Panc1 (cell line): Measurements from ENCODE around the gene TRAPPC5. TPM values are rescaled to one million over a fixed set of nuclear protein-coding genes. Genes with fewer than 3 reads are reported as not detected.

ENCODE experiments used
- ATAC-seq: fragments of 200-7000 bp; cut with Tn5 transposase; 2 replicates; pipeline ENCODE4 v1.9.1; 2020; ENCODE audit warnings: mild to moderate bottlenecking, moderate library complexity
- BruUV-seq: library from RNA; stranded (reverse); fragments of 400-500 nt; replicated peaks from 2 replicates; lab custom pipeline; 2021; lab: Mats Ljungman, UMichigan
- CTCF ChIA-PET: fragments of 300-600 bp; sonication (Branson Sonifier 250); formaldehyde crosslinking; loops from one replicate; lab custom pipeline; 2022; ENCODE audit warnings: antibody characterized with exemption; lab: Charles Lee
- POLR2A ChIA-PET: fragments of 300-600 bp; sonication (Branson Sonifier 250); formaldehyde crosslinking; loops from one replicate; lab custom pipeline; 2022; ENCODE audit warnings: antibody characterized with exemption; lab: Charles Lee
- DNase-seq: peaks from one replicate; pipeline ENCODE4 v3.0.0-alpha.2; 2010; ENCODE audit warnings: low read depth, low spot score
- H3K27ac ChIP-seq: 2 replicates; pipeline ENCODE4 v1.5.1; 2011; ENCODE audit warnings: mild to moderate bottlenecking, low read length, inconsistent platforms
- H3K27me3 ChIP-seq: fragments of 200-500 bp; sonication (Bioruptor generic); 2 replicates; pipeline ENCODE4 v1.6.0; 2014; ENCODE audit warnings: low read length, inconsistent platforms; ENCODE audit not compliant: control insufficient read depth, insufficient read depth
- H3K36me3 ChIP-seq: fragments of 200-500 bp; sonication (Bioruptor generic); 2 replicates; pipeline ENCODE4 v1.5.1; 2014; ENCODE audit warnings: inconsistent platforms, mild to moderate bottlenecking, low read length, moderate library complexity; ENCODE audit not compliant: control insufficient read depth, insufficient read depth
- H3K4me1 ChIP-seq: 2 replicates; pipeline ENCODE4 v1.5.1; 2011; ENCODE audit warnings: inconsistent platforms, mild to moderate bottlenecking, low read length, moderate library complexity; ENCODE audit not compliant: control insufficient read depth, insufficient read depth
- H3K4me3 ChIP-seq, 2 experiments: 2 replicates each; pipeline ENCODE4 v1.5.1; 2011 to 2012; ENCODE audit warnings: low read depth in 2 of 2, low read length in 2 of 2, mild to moderate bottlenecking in 2 of 2, inconsistent platforms in 1 of 2, moderate library complexity in 1 of 2
- H3K9me3 ChIP-seq: fragments of 200-500 bp; sonication (Bioruptor generic); 2 replicates; pipeline ENCODE4 v1.5.1; 2014; ENCODE audit warnings: low read depth, mild to moderate bottlenecking, inconsistent platforms, low read length, moderate library complexity; ENCODE audit not compliant: control insufficient read depth, insufficient read depth
- POLR2AphosphoS5 ChIP-seq: IDR thresholded peaks from 2 replicates; pipeline ENCODE4 v1.6.1; 2012; ENCODE audit warnings: mild to moderate bottlenecking, low read depth, low read length, moderate library complexity
- SIN3A ChIP-seq: IDR thresholded peaks from 2 replicates; pipeline ENCODE4 v1.6.1; 2012; ENCODE audit warnings: low read depth, mild to moderate bottlenecking, low read length, moderate library complexity, borderline replicate concordance; ENCODE audit not compliant: insufficient read depth
- TCF7L2 ChIP-seq: IDR thresholded peaks from 2 replicates; pipeline ENCODE4 v1.6.1; 2011; ENCODE audit warnings: mild to moderate bottlenecking, low read depth, low read length, inconsistent platforms
- in situ Hi-C: cut with HindIII; loops from 2 replicates; pipeline ENCODE4 v1.10.0; 2016; ENCODE audit warnings: low sequenced_read_pairs, low pct_unique_long_range_greater_than_20kb
- intact Hi-C: fragments of 100-400 bp; cut with micrococcal nuclease; formaldehyde crosslinking; loops from one replicate; pipeline ENCODE4 v1.10.0; 2022; ENCODE audit not compliant: unreplicated experiment
- total RNA-seq: library from RNA; stranded (reverse); gene quantifications from one replicate; pipeline ENCODE4 v1.2.1, GENCODE V29; 2021; ENCODE audit not compliant: unreplicated experiment
- TF ChIP-seq, protein P1 (sequence below): fragments of 450-650 bp; IDR thresholded peaks from 2 replicates; pipeline ENCODE4 v1.5.1; 2017; ENCODE audit warnings: mild to moderate bottlenecking
- TF ChIP-seq, protein P2 (sequence below), 2 experiments: IDR thresholded peaks; 2 replicates each; pipeline ENCODE4 v1.6.1; 2011 to 2012; ENCODE audit warnings: low read depth in 2 of 2, control low read depth in 1 of 2, low read length in 1 of 2, mild to moderate bottlenecking in 1 of 2, moderate library complexity in 1 of 2; ENCODE audit not compliant: insufficient read depth in 1 of 2

Gene TRAPPC5
- total RNA-seq, 1 experiment from 2014 or later = 101 TPM

DNA sequence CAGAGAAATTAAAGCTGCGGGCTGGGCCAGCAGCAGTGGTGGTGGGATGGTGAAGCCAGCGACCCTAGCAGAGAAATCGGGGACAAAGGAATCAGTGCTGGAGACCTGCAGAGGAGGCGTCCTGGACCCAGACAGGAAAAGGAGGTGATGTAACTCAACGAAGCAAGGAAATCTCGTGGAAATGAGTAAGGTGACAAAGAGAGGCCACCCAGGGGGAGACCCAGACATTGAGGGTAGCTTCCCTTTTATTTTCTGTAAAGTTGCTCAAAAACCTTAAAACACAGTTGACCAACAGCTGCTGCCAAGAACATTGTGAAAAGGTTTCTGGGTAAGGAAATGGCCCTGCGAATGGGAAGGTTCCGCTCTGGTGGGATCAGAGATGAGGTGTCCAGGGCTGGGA lies 25.1 kb upstream of the TRAPPC5 start:
- in situ Hi-C loops = no loop called here
- Histone ChIP-seq H3K36me3 (no peaks in the 10 kb centered on the region), H3K4me3 (no peak overlapping the region), H3K27me3 (no peaks in the 10 kb centered on the region), H3K4me1 (no peaks in the 10 kb centered on the region), H3K27ac (no peak overlapping the region), H3K9me3 (no peaks in the 10 kb centered on the region)
- POLR2A ChIA-PET = no interaction called here
- no peak for DNase-seq
- no peak for ATAC-seq
- BruUV-seq = no TSS peak
- CTCF ChIA-PET = no interaction called here
- TF ChIP-seq SIN3A = no peak
- TF ChIP-seq, protein P1, sequence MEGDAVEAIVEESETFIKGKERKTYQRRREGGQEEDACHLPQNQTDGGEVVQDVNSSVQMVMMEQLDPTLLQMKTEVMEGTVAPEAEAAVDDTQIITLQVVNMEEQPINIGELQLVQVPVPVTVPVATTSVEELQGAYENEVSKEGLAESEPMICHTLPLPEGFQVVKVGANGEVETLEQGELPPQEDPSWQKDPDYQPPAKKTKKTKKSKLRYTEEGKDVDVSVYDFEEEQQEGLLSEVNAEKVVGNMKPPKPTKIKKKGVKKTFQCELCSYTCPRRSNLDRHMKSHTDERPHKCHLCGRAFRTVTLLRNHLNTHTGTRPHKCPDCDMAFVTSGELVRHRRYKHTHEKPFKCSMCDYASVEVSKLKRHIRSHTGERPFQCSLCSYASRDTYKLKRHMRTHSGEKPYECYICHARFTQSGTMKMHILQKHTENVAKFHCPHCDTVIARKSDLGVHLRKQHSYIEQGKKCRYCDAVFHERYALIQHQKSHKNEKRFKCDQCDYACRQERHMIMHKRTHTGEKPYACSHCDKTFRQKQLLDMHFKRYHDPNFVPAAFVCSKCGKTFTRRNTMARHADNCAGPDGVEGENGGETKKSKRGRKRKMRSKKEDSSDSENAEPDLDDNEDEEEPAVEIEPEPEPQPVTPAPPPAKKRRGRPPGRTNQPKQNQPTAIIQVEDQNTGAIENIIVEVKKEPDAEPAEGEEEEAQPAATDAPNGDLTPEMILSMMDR = no peak
- no peak for TF ChIP-seq TCF7L2
- TF ChIP-seq, protein P2, sequence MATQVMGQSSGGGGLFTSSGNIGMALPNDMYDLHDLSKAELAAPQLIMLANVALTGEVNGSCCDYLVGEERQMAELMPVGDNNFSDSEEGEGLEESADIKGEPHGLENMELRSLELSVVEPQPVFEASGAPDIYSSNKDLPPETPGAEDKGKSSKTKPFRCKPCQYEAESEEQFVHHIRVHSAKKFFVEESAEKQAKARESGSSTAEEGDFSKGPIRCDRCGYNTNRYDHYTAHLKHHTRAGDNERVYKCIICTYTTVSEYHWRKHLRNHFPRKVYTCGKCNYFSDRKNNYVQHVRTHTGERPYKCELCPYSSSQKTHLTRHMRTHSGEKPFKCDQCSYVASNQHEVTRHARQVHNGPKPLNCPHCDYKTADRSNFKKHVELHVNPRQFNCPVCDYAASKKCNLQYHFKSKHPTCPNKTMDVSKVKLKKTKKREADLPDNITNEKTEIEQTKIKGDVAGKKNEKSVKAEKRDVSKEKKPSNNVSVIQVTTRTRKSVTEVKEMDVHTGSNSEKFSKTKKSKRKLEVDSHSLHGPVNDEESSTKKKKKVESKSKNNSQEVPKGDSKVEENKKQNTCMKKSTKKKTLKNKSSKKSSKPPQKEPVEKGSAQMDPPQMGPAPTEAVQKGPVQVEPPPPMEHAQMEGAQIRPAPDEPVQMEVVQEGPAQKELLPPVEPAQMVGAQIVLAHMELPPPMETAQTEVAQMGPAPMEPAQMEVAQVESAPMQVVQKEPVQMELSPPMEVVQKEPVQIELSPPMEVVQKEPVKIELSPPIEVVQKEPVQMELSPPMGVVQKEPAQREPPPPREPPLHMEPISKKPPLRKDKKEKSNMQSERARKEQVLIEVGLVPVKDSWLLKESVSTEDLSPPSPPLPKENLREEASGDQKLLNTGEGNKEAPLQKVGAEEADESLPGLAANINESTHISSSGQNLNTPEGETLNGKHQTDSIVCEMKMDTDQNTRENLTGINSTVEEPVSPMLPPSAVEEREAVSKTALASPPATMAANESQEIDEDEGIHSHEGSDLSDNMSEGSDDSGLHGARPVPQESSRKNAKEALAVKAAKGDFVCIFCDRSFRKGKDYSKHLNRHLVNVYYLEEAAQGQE (IDR thresholded peaks at IDR 0.05; ENCODE audit: insufficient read depth in 1 of 2, low read depth in 2 of 2, low read length in 1 of 2) = no peak
- no peak for TF ChIP-seq POLR2AphosphoS5
- intact Hi-C loops = no loop called here

DNA sequence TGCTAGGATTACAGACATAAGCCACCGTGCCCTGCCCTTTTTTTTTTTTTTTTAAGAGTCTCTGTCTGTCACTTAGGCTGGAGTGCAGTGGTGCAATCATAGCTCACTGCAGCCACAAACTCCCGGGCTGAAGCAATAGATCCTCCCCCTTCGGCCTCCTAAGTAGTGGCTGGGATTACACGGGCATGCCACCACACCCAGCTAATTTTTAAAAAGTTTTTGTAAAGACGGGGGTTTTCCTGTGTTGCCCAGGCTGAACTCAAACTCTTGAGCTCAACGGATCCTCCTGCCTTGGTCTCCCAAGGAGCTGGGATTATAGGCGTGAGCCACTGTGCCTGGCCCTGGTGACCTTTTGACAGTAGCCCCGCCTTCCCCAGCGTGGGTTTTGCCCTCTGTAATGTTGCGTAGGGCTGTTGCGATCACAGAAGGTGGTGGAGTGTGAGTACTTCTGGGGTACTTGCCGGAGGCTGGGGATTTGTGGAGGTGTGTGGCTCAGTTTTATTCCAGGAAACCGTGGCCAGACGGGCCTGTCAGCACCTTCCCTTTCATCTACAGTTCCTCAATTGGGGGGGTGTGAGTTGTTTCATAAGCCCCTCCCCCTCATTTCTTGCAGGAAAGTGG lies 23.4 kb upstream of the TRAPPC5 start:
- ATAC-seq (no peak), DNase-seq (no peak)
- in situ Hi-C loops = no loop called here
- Histone ChIP-seq H3K27me3 (no peaks in the 10 kb centered on the region), H3K4me3 (no peak overlapping the region), H3K4me1 (no peaks in the 10 kb centered on the region), H3K9me3 (no peaks in the 10 kb centered on the region), H3K36me3 (no peaks in the 10 kb centered on the region), H3K27ac (no peak overlapping the region)
- TF ChIP-seq TCF7L2 = no peak
- no peak for TF ChIP-seq SIN3A
- TF ChIP-seq POLR2AphosphoS5 = no peak
- TF ChIP-seq, protein P1 = no peak
- TF ChIP-seq, protein P2 (IDR thresholded peaks at IDR 0.05; ENCODE audit: insufficient read depth in 1 of 2, low read depth in 2 of 2, low read length in 1 of 2) = no peak
- CTCF ChIA-PET = no interaction called here
- intact Hi-C loops = no loop called here
- no TSS peak for BruUV-seq
- POLR2A ChIA-PET = no interaction called here
